Measurements from ENCODE around the gene SNF8. TPM values are rescaled to one million over a fixed set of nuclear protein-coding genes. Genes with fewer than 3 reads are reported as not detected.

Gene SNF8
- total and polyA plus RNA-seq, 4 donors = 38.0 to 152 (median 112) TPM

DNA sequence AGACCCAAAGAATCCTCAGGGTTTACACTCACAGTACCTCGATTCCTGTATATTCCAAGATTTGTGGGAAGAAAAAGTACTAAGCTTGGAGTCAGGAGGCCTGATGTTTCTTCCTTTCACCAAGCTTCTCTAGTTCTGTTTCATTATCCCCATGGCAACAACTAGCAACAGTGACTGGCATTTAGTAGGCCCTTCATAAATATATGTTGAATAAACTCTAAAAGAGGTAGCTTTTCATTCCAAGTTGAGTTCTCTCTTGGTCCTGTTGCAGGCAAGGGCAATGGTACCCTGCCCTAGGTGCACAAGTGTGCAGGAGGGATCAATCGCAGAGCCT, 37.0 kb downstream of the SNF8 start:
- Histone ChIP-seq H3K4me3 (peak overlapping the region; percentile 67), H3K27ac (ENCODE audit: low read depth in 1 of 2, low read length in 1 of 2) (peak overlapping the region; percentile 47 to 96), H3K9me3 (ENCODE audit: control insufficient read depth in 4 of 4, insufficient read depth in 3 of 4, low read length in 3 of 4) (no peaks in the 10 kb centered on the region), H3K36me3 (ENCODE audit: control insufficient read depth in 4 of 4, insufficient read depth in 4 of 4, low read length in 4 of 4) (peaks cover 5 to 12% (median 7%) of the 10 kb centered on the region in 4 donors), H3K9ac (ENCODE audit: insufficient read depth in 1 of 2, low read length in 2 of 2) (peak overlapping the region; percentile 69 to 87), H3K4me1 (ENCODE audit: control insufficient read depth in 5 of 5, insufficient read depth in 5 of 5, low read length in 5 of 5) (peaks cover 0 to 18% (median 9%) of the 10 kb centered on the region in 5 donors), H3K27me3 (ENCODE audit: control insufficient read depth in 3 of 3, insufficient read depth in 3 of 3, low read length in 2 of 3) (no peaks in the 10 kb centered on the region)
- 38 to 42% methylated on average over 2 of the region's 2 CpGs for WGBS, 2 donors
- ATAC-seq (ENCODE audit: insufficient read depth, low FRiP score) = no peak
- peak in 2 of 3 donors; percentile 72 to 79 for DNase-seq
- TF ChIP-seq, protein P1, sequence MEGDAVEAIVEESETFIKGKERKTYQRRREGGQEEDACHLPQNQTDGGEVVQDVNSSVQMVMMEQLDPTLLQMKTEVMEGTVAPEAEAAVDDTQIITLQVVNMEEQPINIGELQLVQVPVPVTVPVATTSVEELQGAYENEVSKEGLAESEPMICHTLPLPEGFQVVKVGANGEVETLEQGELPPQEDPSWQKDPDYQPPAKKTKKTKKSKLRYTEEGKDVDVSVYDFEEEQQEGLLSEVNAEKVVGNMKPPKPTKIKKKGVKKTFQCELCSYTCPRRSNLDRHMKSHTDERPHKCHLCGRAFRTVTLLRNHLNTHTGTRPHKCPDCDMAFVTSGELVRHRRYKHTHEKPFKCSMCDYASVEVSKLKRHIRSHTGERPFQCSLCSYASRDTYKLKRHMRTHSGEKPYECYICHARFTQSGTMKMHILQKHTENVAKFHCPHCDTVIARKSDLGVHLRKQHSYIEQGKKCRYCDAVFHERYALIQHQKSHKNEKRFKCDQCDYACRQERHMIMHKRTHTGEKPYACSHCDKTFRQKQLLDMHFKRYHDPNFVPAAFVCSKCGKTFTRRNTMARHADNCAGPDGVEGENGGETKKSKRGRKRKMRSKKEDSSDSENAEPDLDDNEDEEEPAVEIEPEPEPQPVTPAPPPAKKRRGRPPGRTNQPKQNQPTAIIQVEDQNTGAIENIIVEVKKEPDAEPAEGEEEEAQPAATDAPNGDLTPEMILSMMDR (IDR thresholded peaks at IDR 0.05; ENCODE audit: control extremely low read depth, extremely low read depth) = no peak

DNA sequence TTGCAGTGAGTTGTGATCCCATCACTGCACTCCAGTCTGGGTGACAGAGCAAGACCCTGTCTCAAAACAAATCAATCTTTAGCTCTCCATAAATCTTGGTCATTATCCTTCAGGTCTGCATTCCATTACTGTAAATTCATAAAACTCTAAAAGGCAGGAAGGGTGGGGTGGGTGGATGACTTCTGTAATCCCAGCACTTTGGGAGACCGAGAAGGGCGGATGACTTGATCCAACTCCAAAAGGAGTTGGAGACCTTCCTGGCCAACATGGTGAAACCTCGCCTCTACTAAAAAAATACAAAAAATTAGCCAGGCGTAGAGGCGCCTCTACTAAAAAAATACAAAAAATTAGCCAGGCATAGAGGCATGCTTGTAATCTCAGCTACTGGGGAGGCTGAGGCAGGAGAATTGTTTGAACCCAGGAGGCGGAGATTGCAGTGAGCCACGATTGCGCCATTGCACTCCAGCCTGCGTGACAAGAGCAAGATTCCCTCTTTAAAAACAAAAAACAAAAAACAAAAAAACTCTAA, 38.6 kb downstream of the SNF8 start:
- no peak for DNase-seq
- no peaks in the 10 kb centered on the region for H3K9me3 ChIP-seq (ENCODE audit: control insufficient read depth in 4 of 4, insufficient read depth in 3 of 4, low read length in 3 of 4)
- ATAC-seq (ENCODE audit: insufficient read depth, low FRiP score) = no peak
- no peak overlapping the region for H3K9ac ChIP-seq (ENCODE audit: insufficient read depth in 1 of 2, low read length in 2 of 2)
- H3K4me3 ChIP-seq = no peak overlapping the region
- peaks cover 3 to 6% (median 3%) of the 10 kb centered on the region in 4 donors for H3K36me3 ChIP-seq (ENCODE audit: control insufficient read depth in 4 of 4, insufficient read depth in 4 of 4, low read length in 4 of 4)
- TF ChIP-seq, protein P1 (IDR thresholded peaks at IDR 0.05; ENCODE audit: control extremely low read depth, extremely low read depth) = no peak
- no peak overlapping the region for H3K27ac ChIP-seq (ENCODE audit: low read depth in 1 of 2, low read length in 1 of 2)
- peaks cover 0 to 17% (median 9%) of the 10 kb centered on the region in 5 donors for H3K4me1 ChIP-seq (ENCODE audit: control insufficient read depth in 5 of 5, insufficient read depth in 5 of 5, low read length in 5 of 5)
- no peaks in the 10 kb centered on the region for H3K27me3 ChIP-seq (ENCODE audit: control insufficient read depth in 3 of 3, insufficient read depth in 3 of 3, low read length in 2 of 3)
- 78 to 82% methylated on average over 9 of the region's 9 CpGs for WGBS, 2 donors

DNA sequence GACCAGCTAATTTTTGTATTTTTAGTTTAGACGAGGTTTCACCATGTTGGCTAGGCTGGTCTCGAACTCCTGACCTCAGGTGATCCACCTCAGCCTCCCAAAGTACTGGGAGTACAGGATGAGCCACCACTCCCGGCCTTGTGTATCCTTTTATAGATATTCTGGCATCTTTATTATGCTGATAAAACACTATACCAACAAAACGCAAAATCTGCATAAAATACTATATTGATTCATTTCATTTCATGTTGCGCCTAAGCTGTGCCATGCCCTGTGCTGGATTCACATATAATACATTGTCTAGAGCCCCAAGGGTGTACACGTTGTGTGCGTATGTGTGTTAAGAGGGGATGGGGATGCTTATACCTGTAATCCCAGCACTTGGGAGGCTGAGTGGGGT, 40.2 kb downstream of the SNF8 start:
- no peaks in the 10 kb centered on the region for H3K9me3 ChIP-seq (ENCODE audit: control insufficient read depth in 4 of 4, insufficient read depth in 3 of 4, low read length in 3 of 4)
- TF ChIP-seq, protein P1 (IDR thresholded peaks at IDR 0.05; ENCODE audit: control extremely low read depth, extremely low read depth) = no peak
- ATAC-seq (ENCODE audit: insufficient read depth, low FRiP score) (no peak), DNase-seq (no peak)
- H3K4me1 ChIP-seq (ENCODE audit: control insufficient read depth in 5 of 5, insufficient read depth in 5 of 5, low read length in 5 of 5) = peaks cover 0 to 4% (median 0%) of the 10 kb centered on the region in 5 donors
- H3K4me3 ChIP-seq = no peak overlapping the region
- H3K27me3 ChIP-seq (ENCODE audit: control insufficient read depth in 3 of 3, insufficient read depth in 3 of 3, low read length in 2 of 3) = no peaks in the 10 kb centered on the region
- no peak overlapping the region for H3K27ac ChIP-seq (ENCODE audit: low read depth in 1 of 2, low read length in 1 of 2)
- H3K9ac ChIP-seq (ENCODE audit: insufficient read depth in 1 of 2, low read length in 2 of 2) = no peak overlapping the region
- no peaks in the 10 kb centered on the region for H3K36me3 ChIP-seq (ENCODE audit: control insufficient read depth in 4 of 4, insufficient read depth in 4 of 4, low read length in 4 of 4)
- WGBS, 2 donors = 90 to 92% methylated on average over 7 of the region's 7 CpGs

DNA sequence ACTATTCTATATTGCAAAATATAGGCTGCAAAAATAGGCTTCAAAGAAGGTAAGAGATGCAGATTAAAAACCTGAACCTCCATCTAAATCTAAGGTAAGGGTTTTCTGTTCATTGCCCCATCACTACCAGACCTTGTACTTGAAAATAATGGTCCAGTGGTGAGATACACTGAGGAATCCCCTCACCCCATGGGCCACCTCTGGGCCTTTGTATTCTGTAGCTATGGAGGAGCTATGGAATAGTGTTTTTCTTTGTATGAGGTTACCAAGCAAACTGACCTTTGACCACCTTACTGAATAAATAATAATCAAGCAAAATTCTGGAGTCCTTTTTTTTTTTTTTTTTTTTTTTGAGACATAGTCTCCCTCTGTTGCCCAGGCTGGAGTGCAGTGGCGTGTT, 41.2 kb downstream of the SNF8 start:
- Histone ChIP-seq H3K4me3 (no peak overlapping the region), H3K27me3 (ENCODE audit: control insufficient read depth in 3 of 3, insufficient read depth in 3 of 3, low read length in 2 of 3) (no peaks in the 10 kb centered on the region), H3K9ac (ENCODE audit: insufficient read depth in 1 of 2, low read length in 2 of 2) (no peak overlapping the region), H3K27ac (ENCODE audit: low read depth in 1 of 2, low read length in 1 of 2) (no peak overlapping the region), H3K36me3 (ENCODE audit: control insufficient read depth in 4 of 4, insufficient read depth in 4 of 4, low read length in 4 of 4) (peaks cover 0 to 1% (median 0%) of the 10 kb centered on the region in 4 donors), H3K4me1 (ENCODE audit: control insufficient read depth in 5 of 5, insufficient read depth in 5 of 5, low read length in 5 of 5) (peaks cover 0 to 4% (median 0%) of the 10 kb centered on the region in 5 donors), H3K9me3 (ENCODE audit: control insufficient read depth in 4 of 4, insufficient read depth in 3 of 4, low read length in 3 of 4) (no peaks in the 10 kb centered on the region)
- TF ChIP-seq, protein P1 (IDR thresholded peaks at IDR 0.05; ENCODE audit: control extremely low read depth, extremely low read depth) = no peak
- ATAC-seq (ENCODE audit: insufficient read depth, low FRiP score) (no peak), DNase-seq (no peak)
- WGBS, 2 donors = 89 to 97% methylated on average over 1 of the region's 1 CpG
